HL-60 (cell line): ENCODE results near the gene CMTM5.

Source experiments
- DNase-seq, 2 experiments: peaks; one replicate each; pipeline ENCODE4 v3.0.0-alpha.2; 2010 to 2020; ENCODE audit warnings: low read depth in 1 of 2, low spot score in 1 of 2
- H3K27ac ChIP-seq: fragments of 250-450 bp; sonication (Bioruptor Pico); replicated peaks from 2 replicates; pipeline ENCODE4 v1.5.1; 2020; ENCODE audit warnings: mild to moderate bottlenecking, moderate library complexity
- H3K27me3 ChIP-seq: fragments of 250-450 bp; sonication (Bioruptor Pico); 2 replicates; pipeline ENCODE4 v1.5.1; 2021; ENCODE audit warnings: mild to moderate bottlenecking, moderate library complexity; ENCODE audit not compliant: insufficient read depth, poor library complexity, severe bottlenecking
- H3K4me3 ChIP-seq: replicated peaks from 2 replicates; pipeline ENCODE4 v1.5.1; 2011; ENCODE audit warnings: mild to moderate bottlenecking, control low read depth, low read length; ENCODE audit not compliant: insufficient read depth
- CTCF ChIP-seq: IDR thresholded peaks from one replicate; pipeline ENCODE4 v1.5.1; 2011; ENCODE audit warnings: low read length, control low read depth, inconsistent platforms; ENCODE audit not compliant: insufficient read depth
- GABPA ChIP-seq: IDR thresholded peaks from 2 replicates; pipeline ENCODE4 v1.6.1; 2012; ENCODE audit warnings: low read depth
- POLR2AphosphoS5 ChIP-seq: IDR thresholded peaks from 2 replicates; pipeline ENCODE4 v1.6.1; 2012; ENCODE audit warnings: low read depth
- REST ChIP-seq: IDR thresholded peaks from 2 replicates; pipeline ENCODE4 v1.6.1; 2012; ENCODE audit warnings: low read depth; ENCODE audit not compliant: insufficient replicate concordance
- SPI1 ChIP-seq: IDR thresholded peaks from 2 replicates; pipeline ENCODE4 v1.6.1; 2012; ENCODE audit warnings: low read depth, mild to moderate bottlenecking, borderline replicate concordance

CMTM5 gene

DNA sequence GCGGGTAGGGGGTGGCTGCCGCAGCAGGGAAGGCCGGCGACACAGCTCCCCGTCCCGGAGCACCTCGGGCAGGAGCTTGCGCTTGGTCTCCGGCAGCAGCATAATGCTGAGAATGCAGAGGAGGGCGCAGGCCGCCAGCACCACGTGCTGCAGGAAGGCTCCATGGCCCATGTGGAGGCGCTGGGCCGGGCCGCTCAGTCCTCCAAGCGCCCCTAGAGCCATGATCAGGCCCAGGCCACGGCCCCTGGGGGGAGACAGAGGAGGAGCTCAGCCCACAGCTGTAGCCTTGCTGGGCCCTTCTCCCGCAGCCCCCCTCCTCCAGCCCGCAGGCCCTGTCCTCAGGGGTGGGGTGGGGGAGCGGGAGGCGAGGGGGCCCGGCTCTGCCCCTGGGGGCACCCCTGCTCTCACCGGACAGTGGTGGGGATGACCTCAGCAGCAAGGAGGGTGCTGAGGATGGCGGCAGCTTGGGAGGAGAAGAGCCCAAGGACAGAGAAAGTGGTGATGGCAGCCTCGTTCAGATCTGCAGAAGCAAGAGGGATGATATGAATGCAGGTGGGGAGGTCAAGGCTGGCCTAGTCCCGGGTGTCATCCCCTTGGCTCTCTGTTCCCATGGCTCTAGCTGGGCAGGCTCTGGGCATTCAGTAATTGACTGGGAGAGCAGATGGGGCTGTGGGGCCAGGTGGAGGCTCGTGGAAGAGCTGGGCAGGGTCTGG, 30.0 kb upstream of the CMTM5 start:
- no peak for DNase-seq
- Histone ChIP-seq H3K27ac (no peak overlapping the region), H3K27me3 (peaks cover 11% of the 10 kb centered on the region), H3K4me3 (no peak overlapping the region)
- TF ChIP-seq POLR2AphosphoS5 (no peak), REST (no peak), GABPA (no peak), CTCF (no peak), SPI1 (no peak)

- Histone ChIP-seq H3K27me3 (peaks cover 19% of the 10 kb centered on the region), H3K27ac (no peak overlapping the region), H3K4me3 (no peak overlapping the region)
- no peak for DNase-seq
- TF ChIP-seq CTCF = no peak
- TF ChIP-seq POLR2AphosphoS5 = no peak
- TF ChIP-seq REST = no peak
- no peak for TF ChIP-seq GABPA
- TF ChIP-seq SPI1 = no peak
Observed at GRCh38 chr14:23347406-23348296, 29.2 kb upstream of the CMTM5 start.

DNA sequence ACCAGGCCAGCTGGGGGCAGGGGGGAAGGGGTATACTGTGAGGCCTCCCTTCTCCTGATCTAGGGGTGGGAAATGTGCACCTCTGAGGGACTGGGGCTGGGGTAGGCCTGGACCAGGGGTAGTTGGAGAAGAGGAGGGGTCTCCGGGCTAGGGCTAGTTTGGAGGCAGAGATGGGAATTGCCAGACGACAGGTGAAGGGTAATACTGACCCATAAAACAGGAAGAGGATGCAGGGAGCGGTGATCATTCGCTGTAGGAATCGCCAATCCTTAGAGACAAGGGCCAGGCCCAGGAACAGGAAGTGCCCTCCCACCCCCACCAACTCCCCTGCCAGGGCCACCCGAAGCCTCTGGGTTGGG, 28.6 kb upstream of the CMTM5 start:
- no peak for DNase-seq
- H3K27me3 ChIP-seq = peaks cover 26% of the 10 kb centered on the region
- H3K27ac ChIP-seq = no peak overlapping the region
- TF ChIP-seq REST (no peak), POLR2AphosphoS5 (no peak), GABPA (no peak), SPI1 (no peak), CTCF (no peak)
- no peak overlapping the region for H3K4me3 ChIP-seq
